Loucy (cell line): Measurements from ENCODE around the gene CHAF1B.
"Not testable (repeated sequence)": the region's sequence is repeated elsewhere in the genome, so short reads cannot be mapped to it uniquely, and the experiment has no call there.

ENCODE experiments used
- H2AFZ ChIP-seq: fragments of 200-600 bp; sonication (generic); 2 replicates; pipeline ENCODE4 v1.6.0; 2016; ENCODE audit warnings: antibody characterized with exemption, mild to moderate bottlenecking, low read length, moderate library complexity
- H3F3A ChIP-seq: fragments of 200-600 bp; 2 replicates; pipeline ENCODE4 v1.6.0; 2016; ENCODE audit warnings: antibody characterized with exemption, low read depth, mild to moderate bottlenecking
- H3K27me3 ChIP-seq: fragments of 200-600 bp; sonication (generic); 2 replicates; pipeline ENCODE4 v1.6.1; 2014; ENCODE audit warnings: low read length, mild to moderate bottlenecking; ENCODE audit not compliant: insufficient read depth, poor library complexity, severe bottlenecking
- H3K36me3 ChIP-seq: fragments of 200-600 bp; sonication (generic); 2 replicates; pipeline ENCODE4 v1.6.1; 2016; ENCODE audit warnings: low read length; ENCODE audit not compliant: insufficient read depth
- H3K4me1 ChIP-seq: fragments of 200-600 bp; sonication (generic); 2 replicates; pipeline ENCODE4 v1.5.1; 2014; ENCODE audit warnings: low read length, mild to moderate bottlenecking; ENCODE audit not compliant: insufficient read depth, poor library complexity, severe bottlenecking
- H3K4me2 ChIP-seq: fragments of 200-600 bp; sonication (generic); 2 replicates; pipeline ENCODE4 v1.6.0; 2014; ENCODE audit warnings: antibody characterized with exemption, low read length, low read depth, mild to moderate bottlenecking; ENCODE audit not compliant: poor library complexity, severe bottlenecking
- H3K4me3 ChIP-seq: fragments of 200-600 bp; sonication (generic); 2 replicates; pipeline ENCODE4 v1.5.1; 2014; ENCODE audit warnings: low read length, mild to moderate bottlenecking, mixed read lengths; ENCODE audit not compliant: poor library complexity, severe bottlenecking
- H3K79me2 ChIP-seq: fragments of 200-600 bp; sonication (generic); 2 replicates; pipeline ENCODE4 v1.6.1; 2014; ENCODE audit warnings: low read length; ENCODE audit not compliant: insufficient read depth
- H3K9ac ChIP-seq: fragments of 200-600 bp; sonication (generic); 2 replicates; pipeline ENCODE4 v1.6.0; 2014; ENCODE audit warnings: mild to moderate bottlenecking, low read depth, low read length, moderate library complexity; ENCODE audit not compliant: poor library complexity, severe bottlenecking
- H3K9me2 ChIP-seq: fragments of 200-600 bp; sonication (generic); replicated peaks from 2 replicates; pipeline ENCODE4 v1.6.1; 2016; ENCODE audit warnings: low read depth, low read length, mixed read lengths
- H3K9me3 ChIP-seq: fragments of 200-600 bp; sonication (generic); 2 replicates; pipeline ENCODE4 v1.6.1; 2014; ENCODE audit warnings: mild to moderate bottlenecking, antibody characterized with exemption, low read length, low read depth; ENCODE audit not compliant: insufficient read depth
- H4K20me1 ChIP-seq: fragments of 200-600 bp; sonication (generic); 2 replicates; pipeline ENCODE4 v1.6.0; 2014; ENCODE audit warnings: antibody characterized with exemption, low read length, mild to moderate bottlenecking; ENCODE audit not compliant: insufficient read depth, poor library complexity, severe bottlenecking
- CTCF ChIP-seq: fragments of 200-600 bp; sonication (generic); conservative IDR thresholded peaks from 2 replicates; pipeline ENCODE4 v1.5.1; 2014; ENCODE audit warnings: mild to moderate bottlenecking, antibody characterized with exemption, low read length
- EZH2phosphoT487 ChIP-seq: fragments of 200-600 bp; IDR thresholded peaks from 2 replicates; pipeline ENCODE4 v1.6.1; 2018; ENCODE audit warnings: antibody characterized with exemption, mild to moderate bottlenecking, moderate library complexity, borderline replicate concordance

CHAF1B gene

GRCh38 chr21:36381841-36382589, 3.2 kb upstream of the CHAF1B start:
- Histone ChIP-seq H3F3A (no peaks in the 10 kb centered on the region), H3K9me2 (no peaks in the 10 kb centered on the region), H2AFZ (no peak overlapping the region), H3K4me1 (peaks cover 10% of the 10 kb centered on the region), H3K4me3 (no peak overlapping the region), H4K20me1 (no peaks in the 10 kb centered on the region), H3K36me3 (peaks cover 12% of the 10 kb centered on the region; the same call in 1 of the 2 replicates), H3K9me3 (no peaks in the 10 kb centered on the region), H3K27me3 (no peaks in the 10 kb centered on the region), H3K79me2 (peaks cover 9% of the 10 kb centered on the region), H3K9ac (no peak overlapping the region), H3K4me2 (no peak overlapping the region)
- no peak for TF ChIP-seq EZH2phosphoT487
- TF ChIP-seq CTCF, result no peak

- H3K9me2 ChIP-seq, H4K20me1 ChIP-seq, H3K27me3 ChIP-seq, H3K9ac ChIP-seq, H3K36me3 ChIP-seq, H3K9me3 ChIP-seq, H3F3A ChIP-seq, H2AFZ ChIP-seq, H3K4me3 ChIP-seq, H3K4me2 ChIP-seq: not testable (repeated sequence)
- peaks cover 16% of the 10 kb centered on the region for H3K79me2 ChIP-seq
- peaks cover 14% of the 10 kb centered on the region for H3K4me1 ChIP-seq
Observed at GRCh38 chr21:36382722-36383121, 2.5 kb upstream of the CHAF1B start.

- H3K9ac ChIP-seq, result no peak overlapping the region
- H3K9me3 ChIP-seq, result no peaks in the 10 kb centered on the region
- H3K27me3 ChIP-seq, result no peaks in the 10 kb centered on the region
- H3K4me1 ChIP-seq, result peaks cover 24% of the 10 kb centered on the region
- H4K20me1 ChIP-seq, result no peaks in the 10 kb centered on the region
- H2AFZ ChIP-seq, result peak overlapping the region; percentile 58; the same call in 1 of the 2 replicates
- H3K79me2 ChIP-seq, result peaks cover 20% of the 10 kb centered on the region
- peak overlapping the region; percentile 63 for H3K4me2 ChIP-seq
- no peak for TF ChIP-seq EZH2phosphoT487
- no peak for TF ChIP-seq CTCF
- H3F3A ChIP-seq, result no peaks in the 10 kb centered on the region
- no peaks in the 10 kb centered on the region for H3K36me3 ChIP-seq
- peak overlapping the region; percentile 84 for H3K4me3 ChIP-seq
- no peaks in the 10 kb centered on the region for H3K9me2 ChIP-seq
Observed at GRCh38 chr21:36384885-36385232, 333 bp upstream of the CHAF1B start.
